H1 (cell line): ENCODE data around the gene SOCS7. TPM values are rescaled to one million over a fixed set of nuclear protein-coding genes. Genes with fewer than 3 reads are reported as not detected.

Experiments used
- CTCF ChIA-PET: fragments of 300-600 bp; sonication (Branson Sonifier 250); formaldehyde crosslinking; loops from one replicate; lab custom pipeline; 2021; ENCODE audit not compliant: partially characterized antibody; lab: Charles Lee
- POLR2A ChIA-PET: fragments of 300-600 bp; sonication (Branson Sonifier 250); formaldehyde crosslinking; loops from one replicate; lab custom pipeline; 2021; ENCODE audit warnings: inconsistent platforms; ENCODE audit not compliant: partially characterized antibody; lab: Charles Lee
- DNase-seq, 2 experiments: peaks; one replicate each; pipeline versions ENCODE4 v3.0.0 to v3.0.0-alpha.2; 2010 to 2022; ENCODE audit warnings: low spot score in 2 of 2, low read depth in 1 of 2, mixed read lengths in 1 of 2
- FAIRE-seq: peaks from 2 replicates; lab custom pipeline; 2011; peaks lifted over from hg19 to GRCh38; lab: Jason Lieb, UNC
- H2AFZ ChIP-seq: 2 replicates; pipeline ENCODE4 v1.8.1; 2012; ENCODE audit warnings: low read length, inconsistent platforms
- H2AK5ac ChIP-seq: 2 replicates; pipeline ENCODE4 v1.6.1; 2013; ENCODE audit warnings: low read depth, low read length
- H2BK120ac ChIP-seq: replicated peaks from 2 replicates; pipeline ENCODE3; 2013; ENCODE audit warnings: low read depth, low read length, inconsistent platforms
- H2BK12ac ChIP-seq: 2 replicates; pipeline ENCODE4 v1.6.1; 2013; ENCODE audit warnings: low read depth, low read length
- H2BK15ac ChIP-seq: 2 replicates; pipeline ENCODE4 v1.6.1; 2013; ENCODE audit warnings: low read length
- H2BK20ac ChIP-seq: 2 replicates; pipeline ENCODE4 v1.6.1; 2013; ENCODE audit warnings: low read length
- H2BK5ac ChIP-seq: 2 replicates; pipeline ENCODE4 v1.6.1; 2013; ENCODE audit warnings: low read depth, low read length
- H3K14ac ChIP-seq: 2 replicates; pipeline ENCODE4 v1.6.1; 2013; ENCODE audit warnings: inconsistent platforms; ENCODE audit not compliant: insufficient read length
- H3K18ac ChIP-seq: 2 replicates; pipeline ENCODE4 v1.6.1; 2013; ENCODE audit warnings: low read length; ENCODE audit errors: extremely low read depth
- H3K23ac ChIP-seq: 2 replicates; pipeline ENCODE4 v1.6.1; 2013; ENCODE audit warnings: inconsistent platforms; ENCODE audit not compliant: insufficient read length
- H3K23me2 ChIP-seq: 2 replicates; pipeline ENCODE4 v1.6.1; 2013; ENCODE audit warnings: low read depth, low read length
- H3K27ac ChIP-seq: 2 replicates; pipeline ENCODE4 v1.6.1; 2011; ENCODE audit warnings: low read depth, low read length, inconsistent platforms
- H3K27me3 ChIP-seq, 4 experiments: replicated peaks in 1 of 4; 1 replicate in 1 of 4; 2 replicates in 3 of 4; pipeline versions ENCODE4 v1.6.1 to v1.8.1; 2011 to 2013; ENCODE audit warnings: low read length in 3 of 4, mild to moderate bottlenecking in 3 of 4, inconsistent platforms in 2 of 4, mixed read lengths in 2 of 4, moderate library complexity in 1 of 4; ENCODE audit not compliant: control insufficient read depth in 3 of 4, insufficient read depth in 3 of 4; ENCODE audit errors: extremely low read depth in 1 of 4
- H3K36me3 ChIP-seq, 4 experiments: 2 replicates each; pipeline versions ENCODE4 v1.6.1 to v1.8.1; 2011 to 2013; ENCODE audit warnings: mild to moderate bottlenecking in 4 of 4, low read length in 3 of 4, moderate library complexity in 2 of 4, control low read depth in 1 of 4, inconsistent platforms in 1 of 4; ENCODE audit not compliant: insufficient read depth in 4 of 4, control insufficient read depth in 2 of 4
- H3K4ac ChIP-seq: replicated peaks from 2 replicates; pipeline ENCODE3; 2013; ENCODE audit warnings: low read length, low read depth, mixed read lengths, inconsistent platforms; ENCODE audit not compliant: insufficient read length
- H3K4me1 ChIP-seq, 4 experiments: replicated peaks in 1 of 4; 1 replicate in 1 of 4; 2 replicates in 3 of 4; pipeline versions ENCODE4 v1.6.1 to v1.8.1; 2011 to 2013; ENCODE audit warnings: low read length in 3 of 4, inconsistent platforms in 2 of 4, mixed read lengths in 1 of 4; ENCODE audit not compliant: insufficient read depth in 4 of 4, control insufficient read depth in 3 of 4
- H3K4me2 ChIP-seq, 2 experiments: 2 replicates each; pipeline versions ENCODE4 v1.6.1 to v1.8.1; 2011 to 2013; ENCODE audit warnings: low read depth in 2 of 2, low read length in 2 of 2, control low read depth in 1 of 2, inconsistent platforms in 1 of 2, mild to moderate bottlenecking in 1 of 2; ENCODE audit not compliant: insufficient read depth in 1 of 2
- H3K4me3 ChIP-seq, 4 experiments: fragments of 200-600, 300-600 bp in 1 of 4; sonication (generic), shearing (Covaris generic), sonication (Bioruptor Twin) in 1 of 4; 2 replicates each; pipeline versions ENCODE4 v1.5.1 to v1.8.1; 2011 to 2016; ENCODE audit warnings: low read length in 4 of 4, low read depth in 3 of 4, control low read depth in 2 of 4, inconsistent platforms in 2 of 4, mild to moderate bottlenecking in 2 of 4, mixed read lengths in 1 of 4, moderate library complexity in 1 of 4; ENCODE audit not compliant: insufficient read depth in 2 of 4; ENCODE audit errors: extremely low read depth in 1 of 4
- H3K56ac ChIP-seq: replicated peaks from 2 replicates; pipeline ENCODE3; 2013; ENCODE audit warnings: low read depth, mild to moderate bottlenecking, mixed read lengths, low read length, inconsistent platforms; ENCODE audit not compliant: insufficient read length
- H3K79me1 ChIP-seq: 2 replicates; pipeline ENCODE4 v1.6.1; 2013; ENCODE audit warnings: low read depth, low read length, control low read depth
- H3K79me2 ChIP-seq, 2 experiments: 2 replicates each; pipeline versions ENCODE4 v1.6.1 to v1.8.1; 2012 to 2013; ENCODE audit warnings: low read length in 2 of 2, mild to moderate bottlenecking in 2 of 2, inconsistent platforms in 1 of 2; ENCODE audit not compliant: insufficient read depth in 2 of 2, control insufficient read depth in 1 of 2
- H3K9ac ChIP-seq, 4 experiments: replicated peaks in 1 of 4; 1 replicate in 1 of 4; 2 replicates in 3 of 4; pipeline versions ENCODE4 v1.6.1 to v1.8.1; 2011 to 2013; ENCODE audit warnings: low read depth in 3 of 4, low read length in 3 of 4, control low read depth in 2 of 4, mild to moderate bottlenecking in 2 of 4, moderate library complexity in 2 of 4, inconsistent platforms in 1 of 4; ENCODE audit errors: extremely low read depth in 1 of 4
- H3K9me3 ChIP-seq, 2 experiments: 2 replicates each; pipeline versions ENCODE4 v1.6.1 to v1.8.1; 2012 to 2013; ENCODE audit warnings: mild to moderate bottlenecking in 2 of 2, moderate library complexity in 2 of 2, control low read depth in 1 of 2, inconsistent platforms in 1 of 2, low read depth in 1 of 2, low read length in 1 of 2, mixed read lengths in 1 of 2; ENCODE audit not compliant: insufficient read depth in 2 of 2
- H4K20me1 ChIP-seq, 2 experiments: replicated peaks in 1 of 2; 2 replicates each; pipeline versions ENCODE3 to v1.8.1; 2011 to 2013; ENCODE audit warnings: inconsistent platforms in 2 of 2, low read length in 2 of 2, mild to moderate bottlenecking in 1 of 2; ENCODE audit not compliant: insufficient read depth in 2 of 2, control insufficient read depth in 1 of 2
- H4K5ac ChIP-seq: 2 replicates; pipeline ENCODE4 v1.6.1; 2013; ENCODE audit warnings: low read length, low read depth, mixed read lengths, inconsistent platforms; ENCODE audit not compliant: insufficient read length
- H4K8ac ChIP-seq: 2 replicates; pipeline ENCODE4 v1.8.0; 2013; ENCODE audit warnings: mild to moderate bottlenecking, moderate library complexity, low read length, inconsistent platforms; ENCODE audit not compliant: insufficient read depth; ENCODE audit errors: extremely low read depth
- H4K91ac ChIP-seq: replicated peaks from 2 replicates; pipeline ENCODE3; 2013; ENCODE audit warnings: low read length, mixed read lengths, inconsistent platforms; ENCODE audit not compliant: insufficient read length
- CBX5 ChIP-seq: fragments of 300-800, 300-1000 bp; sonication (generic); IDR thresholded peaks from 2 replicates; pipeline ENCODE4 v1.7.1; 2016; ENCODE audit warnings: antibody characterized with exemption, low read length, low read depth
- EP300 ChIP-seq, 2 experiments: IDR thresholded peaks; 1 replicate in 1 of 2; 2 replicates in 1 of 2; pipeline ENCODE4 v1.6.1; 2011 to 2012; ENCODE audit warnings: low read depth in 2 of 2, low read length in 2 of 2, mild to moderate bottlenecking in 2 of 2, borderline replicate concordance in 1 of 2, inconsistent platforms in 1 of 2, moderate library complexity in 1 of 2
- MAFK ChIP-seq: IDR thresholded peaks from 2 replicates; pipeline ENCODE4 v1.6.1; 2012; ENCODE audit warnings: low read depth, mild to moderate bottlenecking, improper control_type of control experiment, low read length
- PHF8 ChIP-seq: fragments of 200-600 bp; sonication (generic); conservative IDR thresholded peaks from 2 replicates; pipeline ENCODE4 v1.7.1; 2012; ENCODE audit warnings: low read depth, mild to moderate bottlenecking, inconsistent platforms, low read length, moderate library complexity
- RBBP5 ChIP-seq: IDR thresholded peaks from 2 replicates; pipeline ENCODE4 v1.7.1; 2012; ENCODE audit warnings: low read depth, mild to moderate bottlenecking, inconsistent platforms, low read length, moderate library complexity, borderline replicate concordance
- SAP30 ChIP-seq: fragments of 300-600 bp; sonication (generic); IDR thresholded peaks from 2 replicates; pipeline ENCODE4 v1.7.1; 2012; ENCODE audit warnings: low read length, moderate library complexity, mild to moderate bottlenecking, inconsistent platforms; ENCODE audit not compliant: insufficient read depth, insufficient replicate concordance
- SUZ12 ChIP-seq: fragments of 200-600 bp; sonication (generic); IDR thresholded peaks from 2 replicates; pipeline ENCODE4 v1.6.1; 2012; ENCODE audit warnings: mild to moderate bottlenecking, inconsistent platforms, low read length, moderate library complexity, mixed read lengths
- TCF12 ChIP-seq: IDR thresholded peaks from 2 replicates; pipeline ENCODE4 v1.6.1; 2011; ENCODE audit warnings: low read depth, mild to moderate bottlenecking, low read length
- TEAD4 ChIP-seq: IDR thresholded peaks from 2 replicates; pipeline ENCODE4 v1.6.1; 2012; ENCODE audit warnings: low read depth, low read length, inconsistent platforms, mixed read lengths
- YY1 ChIP-seq: IDR thresholded peaks from 2 replicates; pipeline ENCODE4 v1.6.1; 2011; ENCODE audit warnings: low read depth, mild to moderate bottlenecking, low read length
- WGBS, 2 experiments: shearing (Covaris generic) in 1 of 2; methylation state at CpG; one replicate each; pipeline versions ENCODE4 v1.1.6 to v1.1.7; 2013 to 2015; ENCODE audit warnings: low lambda C conversion rate in 2 of 2, mixed read lengths in 2 of 2, inconsistent platforms in 1 of 2, low coverage in 1 of 2, missing lambda C conversion rate in 1 of 2; ENCODE audit not compliant: insufficient replicate concordance in 2 of 2, insufficient coverage in 1 of 2, insufficient read length in 1 of 2; ENCODE audit errors: extremely low coverage in 1 of 2, missing lambda C conversion rate in 1 of 2; 5-methylcytosine and 5-hydroxymethylcytosine counted together
- polyA plus RNA-seq, 7 experiments: library from polyadenylated mRNA; depleted of rRNA in 3 of 7; stranded (reverse) in 5 of 7; unstranded in 2 of 7; fragments of >200 nt in 5 of 7; fragments of 200-250 nt in 2 of 7; gene quantifications; 1 replicate in 5 of 7; 2 replicates in 1 of 7; 4 replicates in 1 of 7; pipeline versions ENCODE4 v1.2.1 to v1.2.3, GENCODE V29; 2011 to 2013; ENCODE audit warnings: missing spikeins in 2 of 7, mixed read lengths in 2 of 7
- total RNA-seq: library from RNA; stranded (reverse); fragmentation: NEBNext Ultra II Directional; extraction: Animal tissue kit (Norgen Biotek cat#: 25700); gene quantifications from 2 replicates; pipeline ENCODE4 v1.2.1, GENCODE V29; 2021
- TF ChIP-seq, protein P1 (sequence below): IDR thresholded peaks from 2 replicates; pipeline ENCODE4 v1.6.1; 2011; ENCODE audit warnings: low read length, improper control_type of control experiment
- TF ChIP-seq, protein P2 (sequence below): IDR thresholded peaks from 2 replicates; pipeline ENCODE4 v1.6.1; 2011; ENCODE audit warnings: low read depth, mild to moderate bottlenecking, low read length; ENCODE audit not compliant: insufficient read depth

Gene SOCS7
- total and polyA plus RNA-seq, 2 of the 8 experiments (the other 6 are each of a cell fraction or from before 2014, with no cell fraction given) = 13.5 to 26.9 TPM

DNA sequence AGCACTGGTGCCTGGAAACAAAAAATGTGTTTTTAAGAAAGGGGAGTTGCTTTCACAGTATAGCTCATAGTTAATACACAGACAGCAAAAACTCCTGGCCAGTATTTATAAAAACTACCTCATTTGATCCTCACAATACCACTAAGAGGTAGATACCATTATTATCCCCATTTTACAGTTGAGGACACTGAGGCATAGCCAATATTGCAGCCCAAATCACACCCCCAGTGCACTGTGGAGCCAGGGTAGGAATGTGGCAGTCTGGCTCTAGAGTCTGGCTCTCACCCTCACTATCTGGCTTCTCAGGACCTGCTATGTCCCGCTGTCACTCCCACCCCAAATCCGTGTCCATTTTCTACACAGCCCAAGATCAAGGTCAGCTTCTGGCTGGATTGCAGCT is 79.2 kb downstream of the SOCS7 start:
- peaks cover 4 to 72% of the 10 kb centered on the region in 2 experiments; a peak in 3 of 4 replicates for H3K79me2 ChIP-seq
- H3K36me3 ChIP-seq = no peaks in the 10 kb centered on the region; a peak in 1 of 8 replicates
- H3K4me2 ChIP-seq = no peak overlapping the region; a peak in 1 of 4 replicates
- no peak overlapping the region for H2AFZ ChIP-seq
- H2BK20ac ChIP-seq = no peak overlapping the region
- H3K14ac ChIP-seq = no peak overlapping the region
- no peak overlapping the region for H3K56ac ChIP-seq
- ChIA-PET CTCF (interaction anchor here (0.9 to 24.5 kb wide), 6 partner anchors 9 to 81 kb away, joined by 4 to 400 read pairs (median 86); partner anchors contain the start of genes GPR179 and SOCS7), POLR2A (interaction anchor here (1.4 to 7.6 kb wide), 4 partner anchors 10 to 23 kb away, joined by 4 to 72 read pairs (median 6); no protein-coding TSS in a partner anchor)
- H2BK5ac ChIP-seq = no peak overlapping the region
- DNase-seq (no peak), FAIRE-seq (no peak)
- no peak overlapping the region for H3K18ac ChIP-seq
- H3K4me1 ChIP-seq = peaks cover 20 to 28% (median 20%) of the 10 kb centered on the region in 4 experiments
- no peak overlapping the region for H3K4ac ChIP-seq
- no peak overlapping the region for H3K23ac ChIP-seq
- H3K27me3 ChIP-seq = no peaks in the 10 kb centered on the region
- H4K8ac ChIP-seq = no peak overlapping the region
- H4K91ac ChIP-seq = no peak overlapping the region
- WGBS, 2 experiments = 98% methylated on average over 2 of the region's 2 CpGs; no CpG with 5 or more reads in 1 of the 2 experiments
- peaks cover 14% of the 10 kb centered on the region for H3K79me1 ChIP-seq
- no peak overlapping the region for H2AK5ac ChIP-seq
- H2BK12ac ChIP-seq = no peak overlapping the region
- no peak overlapping the region for H4K5ac ChIP-seq
- no peak overlapping the region for H2BK120ac ChIP-seq
- no peak overlapping the region for H2BK15ac ChIP-seq
- H3K27ac ChIP-seq = no peak overlapping the region
- peaks cover 6% of the 10 kb centered on the region for H3K23me2 ChIP-seq
- no peaks in the 10 kb centered on the region for H3K9me3 ChIP-seq
- no peak overlapping the region for H3K9ac ChIP-seq
- peaks cover 4 to 12% of the 10 kb centered on the region in 2 experiments for H4K20me1 ChIP-seq
- no peak overlapping the region for H3K4me3 ChIP-seq
- TF ChIP-seq, protein P1, sequence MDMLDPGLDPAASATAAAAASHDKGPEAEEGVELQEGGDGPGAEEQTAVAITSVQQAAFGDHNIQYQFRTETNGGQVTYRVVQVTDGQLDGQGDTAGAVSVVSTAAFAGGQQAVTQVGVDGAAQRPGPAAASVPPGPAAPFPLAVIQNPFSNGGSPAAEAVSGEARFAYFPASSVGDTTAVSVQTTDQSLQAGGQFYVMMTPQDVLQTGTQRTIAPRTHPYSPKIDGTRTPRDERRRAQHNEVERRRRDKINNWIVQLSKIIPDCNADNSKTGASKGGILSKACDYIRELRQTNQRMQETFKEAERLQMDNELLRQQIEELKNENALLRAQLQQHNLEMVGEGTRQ = no peak
- TF ChIP-seq EP300 (IDR thresholded peaks at IDR 0.05; ENCODE audit: borderline replicate concordance in 1 of 2, low read depth in 2 of 2, low read length in 2 of 2) = no peak
- no peak for TF ChIP-seq TCF12
- no peak for TF ChIP-seq MAFK
- no peak for TF ChIP-seq PHF8
- no peak for TF ChIP-seq YY1
- no peak for TF ChIP-seq SUZ12
- no peak for TF ChIP-seq CBX5
- TF ChIP-seq, protein P2, sequence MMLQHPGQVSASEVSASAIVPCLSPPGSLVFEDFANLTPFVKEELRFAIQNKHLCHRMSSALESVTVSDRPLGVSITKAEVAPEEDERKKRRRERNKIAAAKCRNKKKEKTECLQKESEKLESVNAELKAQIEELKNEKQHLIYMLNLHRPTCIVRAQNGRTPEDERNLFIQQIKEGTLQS = no peak
- TF ChIP-seq RBBP5 = no peak
- no peak for TF ChIP-seq SAP30
- no peak for TF ChIP-seq TEAD4
